Fibroblast of mammary gland (primary cell): ENCODE data around the gene SCUBE2.
"Not testable (repeated sequence)": the region's sequence is repeated elsewhere in the genome, so short reads cannot be mapped to it uniquely, and the experiment has no call there.

Experiments
- DNase-seq: peaks from one replicate; pipeline ENCODE4 v3.0.0-alpha.2; 2010; ENCODE audit warnings: low read depth
- H3K4me3 ChIP-seq: 2 replicates; pipeline ENCODE4 v1.5.1; 2011; ENCODE audit warnings: low read depth, mild to moderate bottlenecking, low read length, moderate library complexity; ENCODE audit not compliant: control insufficient read depth
- TF ChIP-seq, protein P1 (sequence below): conservative IDR thresholded peaks from 2 replicates; pipeline ENCODE4 v1.5.1; 2011; ENCODE audit warnings: low read depth, low read length, inconsistent platforms; ENCODE audit not compliant: control insufficient read depth, insufficient read depth

Gene SCUBE2

DNA sequence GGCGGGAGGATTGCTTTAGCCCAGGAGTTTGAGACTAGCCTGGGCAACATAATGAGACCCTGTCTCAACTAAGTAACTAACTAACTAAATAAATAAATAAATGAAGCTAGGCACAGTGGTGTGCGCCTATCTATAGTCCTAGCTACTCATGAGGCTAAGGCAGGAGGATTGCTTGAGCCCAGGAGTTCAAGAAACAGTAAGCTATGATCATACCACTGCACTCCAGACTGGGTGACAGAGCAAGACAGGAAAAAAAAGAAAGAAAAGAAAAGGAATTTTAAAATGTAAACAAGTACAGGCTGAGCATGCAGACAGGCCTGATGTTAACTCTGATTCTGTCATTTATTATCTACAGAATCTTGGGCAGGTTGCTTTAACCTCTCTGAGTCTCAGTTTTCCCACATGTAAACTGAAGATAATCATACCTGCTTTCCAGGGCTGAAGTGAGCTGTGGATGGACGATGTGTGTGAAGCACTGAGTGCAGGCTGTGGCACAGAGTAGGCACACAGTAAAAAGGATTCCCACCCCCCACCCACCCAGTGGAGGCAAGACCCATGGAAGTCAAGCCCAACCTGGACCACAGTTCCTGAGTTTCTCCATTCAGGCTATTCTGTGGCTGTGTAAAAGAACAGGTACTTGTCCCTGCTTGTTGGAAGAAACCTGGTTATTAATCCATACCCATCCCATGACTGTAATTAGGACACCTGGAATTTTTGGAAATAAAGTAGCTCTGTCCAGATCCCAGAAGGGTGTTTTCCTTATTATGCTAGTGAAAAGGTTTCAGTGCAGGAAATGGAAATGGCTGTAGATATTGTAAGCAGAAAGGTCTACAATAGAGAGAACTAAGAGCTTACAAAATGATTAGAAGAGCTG is 18.7 kb upstream of the SCUBE2 start:
- TF ChIP-seq, protein P1, sequence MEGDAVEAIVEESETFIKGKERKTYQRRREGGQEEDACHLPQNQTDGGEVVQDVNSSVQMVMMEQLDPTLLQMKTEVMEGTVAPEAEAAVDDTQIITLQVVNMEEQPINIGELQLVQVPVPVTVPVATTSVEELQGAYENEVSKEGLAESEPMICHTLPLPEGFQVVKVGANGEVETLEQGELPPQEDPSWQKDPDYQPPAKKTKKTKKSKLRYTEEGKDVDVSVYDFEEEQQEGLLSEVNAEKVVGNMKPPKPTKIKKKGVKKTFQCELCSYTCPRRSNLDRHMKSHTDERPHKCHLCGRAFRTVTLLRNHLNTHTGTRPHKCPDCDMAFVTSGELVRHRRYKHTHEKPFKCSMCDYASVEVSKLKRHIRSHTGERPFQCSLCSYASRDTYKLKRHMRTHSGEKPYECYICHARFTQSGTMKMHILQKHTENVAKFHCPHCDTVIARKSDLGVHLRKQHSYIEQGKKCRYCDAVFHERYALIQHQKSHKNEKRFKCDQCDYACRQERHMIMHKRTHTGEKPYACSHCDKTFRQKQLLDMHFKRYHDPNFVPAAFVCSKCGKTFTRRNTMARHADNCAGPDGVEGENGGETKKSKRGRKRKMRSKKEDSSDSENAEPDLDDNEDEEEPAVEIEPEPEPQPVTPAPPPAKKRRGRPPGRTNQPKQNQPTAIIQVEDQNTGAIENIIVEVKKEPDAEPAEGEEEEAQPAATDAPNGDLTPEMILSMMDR: no peak
- no peak overlapping the region for H3K4me3 ChIP-seq
- no peak for DNase-seq

DNA sequence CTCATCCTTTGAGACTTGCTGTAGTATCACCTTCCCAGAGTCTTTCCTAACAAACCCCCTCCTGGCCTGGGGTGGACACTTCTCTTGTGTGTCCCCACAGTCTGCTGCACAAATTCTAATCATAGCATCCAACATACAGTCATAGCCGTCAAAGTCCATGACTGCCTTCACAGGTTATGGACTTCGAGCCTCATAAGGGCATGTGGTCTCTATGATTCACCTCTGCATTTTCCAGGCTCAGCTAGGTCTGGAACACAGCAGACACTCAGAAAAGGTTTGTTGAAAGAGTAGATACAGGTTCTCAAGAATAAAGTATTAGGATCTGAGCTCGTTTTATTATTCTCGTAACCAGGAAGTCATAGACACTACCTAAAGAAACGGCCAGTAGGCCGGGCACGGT is 13.2 kb upstream of the SCUBE2 start:
- no peak overlapping the region for H3K4me3 ChIP-seq
- no peak for DNase-seq
- TF ChIP-seq, protein P1: no peak

- no peak overlapping the region for H3K4me3 ChIP-seq
- DNase-seq: no peak
- TF ChIP-seq, protein P1: no peak
Observed at GRCh38 chr11:9103542-9104276, 12.3 kb upstream of the SCUBE2 start.

GRCh38 chr11:9099617-9100016 is 8.2 kb upstream of the SCUBE2 start:
- DNase-seq: no peak
- TF ChIP-seq, protein P1: no peak

DNA sequence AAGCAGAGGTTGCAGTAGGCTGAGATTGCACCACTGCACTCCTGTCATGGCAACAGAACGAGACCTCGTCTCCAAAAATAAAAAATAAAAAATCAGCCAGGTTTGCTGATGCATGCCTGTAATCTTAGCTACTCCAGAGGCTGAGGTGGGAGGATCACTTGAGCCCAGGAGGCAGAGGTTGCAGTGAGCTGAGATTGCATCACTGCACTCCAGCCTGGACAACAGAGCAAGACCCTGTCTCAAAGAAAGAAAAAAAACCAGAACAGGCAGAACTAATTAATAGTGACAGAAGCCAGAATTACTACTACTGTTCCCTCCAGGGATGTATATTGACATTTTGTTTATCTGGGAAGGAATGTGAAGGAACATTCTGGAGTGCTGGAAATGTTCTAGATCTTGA is 7.1 kb upstream of the SCUBE2 start:
- not testable (repeated sequence) for H3K4me3 ChIP-seq

More at GRCh38 chr11:9099617-9100016, 8.2 kb upstream of the SCUBE2 start:
- no peak overlapping the region for H3K4me3 ChIP-seq

DNA sequence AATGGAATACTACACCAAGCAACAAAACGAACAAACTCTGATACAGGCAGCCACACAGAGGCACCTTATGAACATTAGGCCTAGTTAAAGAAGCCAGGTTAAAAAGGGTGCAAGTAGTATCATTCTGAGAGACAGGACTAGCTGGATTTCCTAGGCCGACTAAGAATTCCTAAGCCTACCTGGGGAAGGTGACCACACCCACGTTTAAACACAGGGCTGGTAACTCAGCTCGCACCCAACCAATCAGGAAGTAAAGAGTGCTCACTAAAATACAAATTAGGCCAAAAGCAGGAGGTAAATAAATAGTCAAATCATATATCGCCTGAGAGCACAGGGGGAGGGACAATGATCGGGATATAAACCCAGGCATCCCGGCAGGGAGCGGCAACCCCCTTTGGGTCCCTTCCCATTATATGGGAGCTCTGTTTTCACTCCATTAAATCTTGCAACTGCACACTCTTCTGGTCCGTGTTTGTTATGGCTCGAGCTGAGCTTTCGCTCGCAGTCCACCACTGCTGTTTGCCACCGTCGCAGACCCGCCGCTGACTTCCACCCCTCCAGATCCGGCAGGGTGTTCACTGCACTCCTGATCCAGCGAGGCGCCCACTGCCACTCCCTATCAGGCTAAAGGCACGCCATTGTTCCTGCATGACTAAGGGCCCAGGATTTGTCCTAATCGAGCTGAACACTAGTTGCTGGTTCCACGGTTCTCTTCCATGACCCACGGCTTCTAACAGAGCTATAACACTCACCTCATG is 6.0 kb upstream of the SCUBE2 start:
- not testable (repeated sequence) for DNase-seq, H3K4me3 ChIP-seq

More for the DNA sequence above, 7.1 kb upstream of the SCUBE2 start:
- not testable (repeated sequence) for DNase-seq

DNA sequence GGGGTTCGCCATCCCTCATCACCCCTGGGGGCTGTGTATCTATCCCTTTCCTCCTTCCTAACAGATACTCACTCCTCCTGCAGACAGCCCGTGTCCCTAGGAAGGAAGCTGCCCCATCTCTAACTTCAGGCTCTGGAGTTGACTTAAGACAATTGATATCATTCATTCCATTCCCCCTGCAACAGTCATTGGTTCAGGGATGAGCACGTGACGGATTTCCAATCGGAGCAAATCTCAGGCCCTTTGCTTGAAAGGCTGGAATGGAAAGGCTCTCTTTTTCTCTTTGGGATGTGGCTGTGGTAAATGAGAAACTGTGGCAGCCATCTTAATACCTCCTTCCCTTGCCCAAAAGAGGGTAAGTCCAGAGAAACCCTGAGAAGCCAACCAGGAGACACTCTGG is 5.0 kb upstream of the SCUBE2 start:
- TF ChIP-seq, protein P1: no peak
- no peak for DNase-seq
- H3K4me3 ChIP-seq: no peak overlapping the region
